H9 (cell line): ENCODE results near the gene R3HDM1. TPM values are rescaled to one million over a fixed set of nuclear protein-coding genes. Genes with fewer than 3 reads are reported as not detected.

ENCODE experiments used
- DNase-seq: peaks from one replicate; pipeline ENCODE4 v3.0.0-alpha.2; 2017
- H2AFZ ChIP-seq: one replicate; pipeline ENCODE4 v1.6.1; 2013; ENCODE audit warnings: mild to moderate bottlenecking, low read length, control low read depth, moderate library complexity
- H2AK5ac ChIP-seq: 2 replicates; pipeline ENCODE4 v1.6.1; 2013; ENCODE audit warnings: low read length, control low read depth, mixed read lengths; ENCODE audit not compliant: insufficient read length
- H2BK120ac ChIP-seq: one replicate; pipeline ENCODE4 v1.6.1; 2013; ENCODE audit warnings: low read depth, mild to moderate bottlenecking, low read length, control low read depth, inconsistent platforms; ENCODE audit not compliant: poor library complexity, severe bottlenecking
- H2BK12ac ChIP-seq: 2 replicates; pipeline ENCODE4 v1.6.1; 2013; ENCODE audit warnings: low read length, control low read depth, mixed read lengths, low read depth; ENCODE audit not compliant: insufficient read length
- H2BK15ac ChIP-seq: 2 replicates; pipeline ENCODE4 v1.6.1; 2013; ENCODE audit warnings: low read depth, low read length, control low read depth
- H2BK20ac ChIP-seq: one replicate; pipeline ENCODE4 v1.6.1; 2013; ENCODE audit warnings: low read depth, mild to moderate bottlenecking, low read length, control low read depth, inconsistent platforms; ENCODE audit not compliant: poor library complexity, severe bottlenecking
- H2BK5ac ChIP-seq: 2 replicates; pipeline ENCODE4 v1.6.1; 2013; ENCODE audit warnings: low read length, control low read depth, mixed read lengths; ENCODE audit not compliant: insufficient read length
- H3K14ac ChIP-seq: 2 replicates; pipeline ENCODE4 v1.6.1; 2013; ENCODE audit warnings: low read length, control low read depth; ENCODE audit not compliant: insufficient read depth
- H3K18ac ChIP-seq: 2 replicates; pipeline ENCODE4 v1.6.1; 2013; ENCODE audit warnings: low read depth, mild to moderate bottlenecking, mixed read lengths, low read length, control low read depth; ENCODE audit not compliant: insufficient read length
- H3K23ac ChIP-seq: 2 replicates; pipeline ENCODE4 v1.6.1; 2013; ENCODE audit warnings: low read length, control low read depth, mixed read lengths, low read depth; ENCODE audit not compliant: insufficient read length
- H3K23me2 ChIP-seq: 2 replicates; pipeline ENCODE4 v1.6.1; 2013; ENCODE audit warnings: low read depth, mild to moderate bottlenecking, mixed read lengths, low read length, control low read depth; ENCODE audit not compliant: insufficient read length, poor library complexity, severe bottlenecking
- H3K27ac ChIP-seq: 2 replicates; pipeline ENCODE4 v1.5.1; 2013; ENCODE audit warnings: low read length, control low read depth, mixed read lengths, low read depth; ENCODE audit not compliant: insufficient read length
- H3K27me3 ChIP-seq: 2 replicates; pipeline ENCODE4 v1.6.1; 2013; ENCODE audit warnings: low read length, control low read depth, inconsistent platforms; ENCODE audit not compliant: insufficient read depth
- H3K4ac ChIP-seq: 2 replicates; pipeline ENCODE4 v1.6.1; 2013; ENCODE audit warnings: low read depth, mild to moderate bottlenecking, control low read depth, inconsistent platforms, low read length, moderate library complexity
- H3K4me1 ChIP-seq: 2 replicates; pipeline ENCODE4 v1.6.1; 2013; ENCODE audit warnings: low read length, control low read depth, inconsistent platforms; ENCODE audit not compliant: insufficient read depth
- H3K4me2 ChIP-seq: 2 replicates; pipeline ENCODE4 v1.6.1; 2013; ENCODE audit warnings: low read length, control low read depth, mixed read lengths; ENCODE audit not compliant: insufficient read length, insufficient read depth
- H3K56ac ChIP-seq: 2 replicates; pipeline ENCODE4 v1.6.1; 2013; ENCODE audit warnings: low read depth, mild to moderate bottlenecking, mixed read lengths, low read length, control low read depth; ENCODE audit not compliant: insufficient read length
- H3K79me1 ChIP-seq: 2 replicates; pipeline ENCODE4 v1.6.1; 2013; ENCODE audit warnings: low read depth, mild to moderate bottlenecking, moderate library complexity, low read length, control low read depth, inconsistent platforms; ENCODE audit not compliant: insufficient read depth, poor library complexity, severe bottlenecking
- H3K79me2 ChIP-seq: 2 replicates; pipeline ENCODE4 v1.6.1; 2013; ENCODE audit warnings: low read length, control low read depth, inconsistent platforms; ENCODE audit not compliant: insufficient read depth
- H3K9ac ChIP-seq: 2 replicates; pipeline ENCODE4 v1.6.1; 2013; ENCODE audit warnings: low read length, control low read depth, mixed read lengths; ENCODE audit not compliant: insufficient read length; ENCODE audit errors: extremely low read depth
- H3K9me3 ChIP-seq: one replicate; pipeline ENCODE4 v1.6.1; 2013; ENCODE audit warnings: low read depth, low read length, inconsistent platforms; ENCODE audit not compliant: control insufficient read depth
- H3T11ph ChIP-seq: one replicate; pipeline ENCODE4 v1.6.1; 2013; ENCODE audit warnings: mild to moderate bottlenecking, low read length, control low read depth, inconsistent platforms
- H4K20me1 ChIP-seq: one replicate; pipeline ENCODE4 v1.6.1; 2013; ENCODE audit not compliant: control insufficient read depth, insufficient read length, insufficient read depth
- H4K5ac ChIP-seq: 2 replicates; pipeline ENCODE4 v1.6.1; 2013; ENCODE audit warnings: low read depth, mild to moderate bottlenecking, mixed read lengths, low read length, control low read depth; ENCODE audit not compliant: insufficient read length
- H4K8ac ChIP-seq: replicated peaks from 2 replicates; pipeline ENCODE4 v1.6.1; 2013; ENCODE audit warnings: low read length, control low read depth, mixed read lengths, low read depth; ENCODE audit not compliant: insufficient read length
- H4K91ac ChIP-seq: 2 replicates; pipeline ENCODE4 v1.6.1; 2013; ENCODE audit warnings: low read depth, mild to moderate bottlenecking, moderate library complexity, mixed read lengths, low read length, control low read depth; ENCODE audit not compliant: insufficient read length
- H3K27ac Mint-ChIP-seq, 3 experiments: 2 replicates in 2 of 3; 3 replicates in 1 of 3; pipeline ENCODE4 v1.8.0; 2020 to 2021; ENCODE audit warnings: mixed read lengths in 3 of 3, mild to moderate bottlenecking in 1 of 3, moderate library complexity in 1 of 3
- H3K27me3 Mint-ChIP-seq: 2 replicates; pipeline ENCODE4 v1.8.0; 2021; ENCODE audit warnings: low read depth, mild to moderate bottlenecking, moderate library complexity, mixed read lengths
- H3K36me3 Mint-ChIP-seq, 3 experiments: 2 replicates in 2 of 3; 3 replicates in 1 of 3; pipeline ENCODE4 v1.8.0; 2020 to 2021; ENCODE audit warnings: low read depth in 3 of 3, mixed read lengths in 3 of 3; ENCODE audit not compliant: insufficient read depth in 1 of 3
- H3K4me1 Mint-ChIP-seq, 2 experiments: 2 replicates each; pipeline ENCODE4 v1.8.0; 2020; ENCODE audit warnings: mixed read lengths in 2 of 2
- H3K4me3 Mint-ChIP-seq, 2 experiments: 2 replicates in 1 of 2; 3 replicates in 1 of 2; pipeline ENCODE4 v1.8.0; 2020 to 2021; ENCODE audit warnings: mild to moderate bottlenecking in 2 of 2, mixed read lengths in 2 of 2, moderate library complexity in 1 of 2
- H3K9me3 Mint-ChIP-seq, 2 experiments: 2 replicates in 1 of 2; 3 replicates in 1 of 2; pipeline ENCODE4 v1.8.0; 2020; ENCODE audit warnings: mild to moderate bottlenecking in 2 of 2, mixed read lengths in 2 of 2, moderate library complexity in 1 of 2
- total RNA-seq: library from RNA; stranded (reverse); gene quantifications from 2 replicates; pipeline ENCODE4 v1.2.1, GENCODE V29; 2021
- TF ChIP-seq, protein P1 (sequence below): fragments of 200-600 bp; sonication (generic); conservative IDR thresholded peaks from 3 replicates; pipeline ENCODE4 v1.8.0; 2021; ENCODE audit warnings: antibody characterized with exemption, mild to moderate bottlenecking

R3HDM1 gene
- total RNA-seq, 1 experiment from 2014 or later, result 58.8 TPM

DNA sequence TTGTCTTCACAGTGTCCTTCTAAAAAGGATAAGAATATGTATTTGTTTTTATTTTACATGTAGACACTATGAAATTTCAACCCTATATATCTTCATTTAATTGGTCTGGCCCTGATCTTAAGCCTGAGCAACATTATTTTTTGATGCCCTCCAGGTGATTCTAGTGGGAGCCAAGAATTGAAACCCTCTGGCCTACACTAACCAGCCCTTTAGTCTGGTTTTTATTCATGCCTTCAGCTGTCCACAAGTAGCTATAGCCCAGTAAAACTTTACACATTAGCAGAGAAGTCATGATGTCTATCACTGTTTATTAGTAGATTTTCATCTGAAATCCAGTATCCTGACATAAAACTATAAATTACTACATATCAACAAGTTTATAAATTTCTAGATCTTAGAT, 157.7 kb downstream of the R3HDM1 start:
- Histone ChIP-seq H2BK12ac (no peak overlapping the region), H3K14ac (no peak overlapping the region), H2BK15ac (no peak overlapping the region), H4K8ac (no peak overlapping the region), H3K27me3 (no peaks in the 10 kb centered on the region), H3K79me2 (no peaks in the 10 kb centered on the region), H3K4ac (no peak overlapping the region), H3K79me1 (no peaks in the 10 kb centered on the region), H3K9me3 (no peaks in the 10 kb centered on the region), H3K23ac (no peak overlapping the region), H2AK5ac (no peak overlapping the region), H3K56ac (no peak overlapping the region), H2BK120ac (no peak overlapping the region), H3K27ac (no peak overlapping the region), H3K23me2 (no peaks in the 10 kb centered on the region), H4K91ac (no peak overlapping the region), H3K9ac (no peak overlapping the region), H4K20me1 (no peaks in the 10 kb centered on the region), H3K18ac (no peak overlapping the region), H3K4me2 (no peak overlapping the region), H3K4me1 (no peaks in the 10 kb centered on the region), H2BK20ac (no peak overlapping the region), H2BK5ac (no peak overlapping the region), H4K5ac (no peak overlapping the region), H2AFZ (no peak overlapping the region), H3T11ph (no peak overlapping the region)
- Mint-ChIP-seq H3K27ac (no peak overlapping the region), H3K27me3 (no peaks in the 10 kb centered on the region), H3K9me3 (no peaks in the 10 kb centered on the region), H3K4me3 (no peak overlapping the region), H3K36me3 (peaks cover 2 to 26% (median 17%) of the 10 kb centered on the region in 3 experiments; a peak in 5 of 7 replicates), H3K4me1 (no peaks in the 10 kb centered on the region)
- DNase-seq, result no peak
- TF ChIP-seq, protein P1, sequence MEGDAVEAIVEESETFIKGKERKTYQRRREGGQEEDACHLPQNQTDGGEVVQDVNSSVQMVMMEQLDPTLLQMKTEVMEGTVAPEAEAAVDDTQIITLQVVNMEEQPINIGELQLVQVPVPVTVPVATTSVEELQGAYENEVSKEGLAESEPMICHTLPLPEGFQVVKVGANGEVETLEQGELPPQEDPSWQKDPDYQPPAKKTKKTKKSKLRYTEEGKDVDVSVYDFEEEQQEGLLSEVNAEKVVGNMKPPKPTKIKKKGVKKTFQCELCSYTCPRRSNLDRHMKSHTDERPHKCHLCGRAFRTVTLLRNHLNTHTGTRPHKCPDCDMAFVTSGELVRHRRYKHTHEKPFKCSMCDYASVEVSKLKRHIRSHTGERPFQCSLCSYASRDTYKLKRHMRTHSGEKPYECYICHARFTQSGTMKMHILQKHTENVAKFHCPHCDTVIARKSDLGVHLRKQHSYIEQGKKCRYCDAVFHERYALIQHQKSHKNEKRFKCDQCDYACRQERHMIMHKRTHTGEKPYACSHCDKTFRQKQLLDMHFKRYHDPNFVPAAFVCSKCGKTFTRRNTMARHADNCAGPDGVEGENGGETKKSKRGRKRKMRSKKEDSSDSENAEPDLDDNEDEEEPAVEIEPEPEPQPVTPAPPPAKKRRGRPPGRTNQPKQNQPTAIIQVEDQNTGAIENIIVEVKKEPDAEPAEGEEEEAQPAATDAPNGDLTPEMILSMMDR, result no peak
